Dendritic cell treated with granulocyte-macrophage colony-stimulating factor and Interleukin-4, amounts not matched to agents 40 ng/mL and 50 ng/mL, for 4 days (primary cell): Measurements from ENCODE around the gene PTPN11.
A peak's percentile ranks its signal among the peaks of the same experiment; 100 is the strongest.
"Not testable (repeated sequence)": the region's sequence is repeated elsewhere in the genome, so short reads cannot be mapped to it uniquely, and the experiment has no call there.

Experiments
- H3K27ac Mint-ChIP-seq: one replicate; pipeline ENCODE4 v1.8.0; 2022; ENCODE audit warnings: mild to moderate bottlenecking, mixed read lengths
- H3K27me3 Mint-ChIP-seq: one replicate; pipeline ENCODE4 v1.8.0; 2022; ENCODE audit warnings: mild to moderate bottlenecking, mixed read lengths
- H3K36me3 Mint-ChIP-seq: one replicate; pipeline ENCODE4 v1.8.0; 2022; ENCODE audit warnings: low read depth, mixed read lengths
- H3K4me1 Mint-ChIP-seq: one replicate; pipeline ENCODE4 v1.8.0; 2022; ENCODE audit warnings: low read depth, mixed read lengths
- H3K4me3 Mint-ChIP-seq: one replicate; pipeline ENCODE4 v1.8.0; 2022; ENCODE audit warnings: mild to moderate bottlenecking, moderate library complexity, mixed read lengths
- H3K9me3 Mint-ChIP-seq: one replicate; pipeline ENCODE4 v1.8.0; 2022; ENCODE audit warnings: mixed read lengths
- intact Hi-C: fragments of 100-400 bp; cut with micrococcal nuclease; formaldehyde crosslinking; loops from one replicate; pipeline ENCODE4 v1.15.0; 2022

The PTPN11 gene

GRCh38 chr12:112393328-112393727, 25.4 kb upstream of the PTPN11 start:
- Mint-ChIP-seq H3K9me3 (no peaks in the 10 kb centered on the region), H3K27me3 (peaks cover 13% of the 10 kb centered on the region), H3K4me3 (no peak overlapping the region), H3K27ac (no peak overlapping the region), H3K36me3 (no peaks in the 10 kb centered on the region), H3K4me1 (no peaks in the 10 kb centered on the region)
- intact Hi-C loops: no loop called here

- Mint-ChIP-seq H3K4me1 (peaks cover 6% of the 10 kb centered on the region), H3K36me3 (peaks cover 21% of the 10 kb centered on the region), H3K27ac (no peak overlapping the region), H3K4me3 (no peak overlapping the region), H3K9me3 (no peaks in the 10 kb centered on the region), H3K27me3 (peaks cover 3% of the 10 kb centered on the region)
- intact Hi-C loops: no loop called here
Observed at GRCh38 chr12:112401054-112401453, 17.7 kb upstream of the PTPN11 start.

DNA sequence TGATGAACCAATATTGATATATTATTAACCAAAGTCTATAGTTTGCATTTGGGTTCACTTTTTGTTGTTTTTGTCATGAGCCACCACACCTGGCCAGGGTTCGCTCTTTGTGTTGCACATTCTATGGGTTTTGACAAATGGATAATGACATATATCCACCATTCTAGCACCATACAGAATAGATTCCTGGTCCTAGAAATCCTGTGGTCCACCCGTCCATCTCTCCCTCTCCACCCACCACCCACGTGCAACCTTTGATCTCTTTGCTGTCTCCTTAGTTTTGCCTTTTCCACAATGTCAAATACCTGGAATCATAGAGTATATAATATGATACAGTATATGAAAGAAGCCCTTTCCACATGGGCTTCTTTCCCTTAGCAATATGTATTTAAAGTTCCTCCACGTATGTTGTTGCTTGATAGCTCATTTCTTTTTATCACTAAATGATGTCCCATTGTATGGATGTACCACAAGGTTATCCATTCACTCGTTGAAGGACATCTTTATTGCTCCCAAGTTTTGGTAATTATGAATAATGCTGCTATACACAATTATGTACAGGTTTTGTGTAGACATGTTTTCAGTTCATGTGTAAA, 16.7 kb upstream of the PTPN11 start:
- H3K4me1 Mint-ChIP-seq: peaks cover 7% of the 10 kb centered on the region

DNA sequence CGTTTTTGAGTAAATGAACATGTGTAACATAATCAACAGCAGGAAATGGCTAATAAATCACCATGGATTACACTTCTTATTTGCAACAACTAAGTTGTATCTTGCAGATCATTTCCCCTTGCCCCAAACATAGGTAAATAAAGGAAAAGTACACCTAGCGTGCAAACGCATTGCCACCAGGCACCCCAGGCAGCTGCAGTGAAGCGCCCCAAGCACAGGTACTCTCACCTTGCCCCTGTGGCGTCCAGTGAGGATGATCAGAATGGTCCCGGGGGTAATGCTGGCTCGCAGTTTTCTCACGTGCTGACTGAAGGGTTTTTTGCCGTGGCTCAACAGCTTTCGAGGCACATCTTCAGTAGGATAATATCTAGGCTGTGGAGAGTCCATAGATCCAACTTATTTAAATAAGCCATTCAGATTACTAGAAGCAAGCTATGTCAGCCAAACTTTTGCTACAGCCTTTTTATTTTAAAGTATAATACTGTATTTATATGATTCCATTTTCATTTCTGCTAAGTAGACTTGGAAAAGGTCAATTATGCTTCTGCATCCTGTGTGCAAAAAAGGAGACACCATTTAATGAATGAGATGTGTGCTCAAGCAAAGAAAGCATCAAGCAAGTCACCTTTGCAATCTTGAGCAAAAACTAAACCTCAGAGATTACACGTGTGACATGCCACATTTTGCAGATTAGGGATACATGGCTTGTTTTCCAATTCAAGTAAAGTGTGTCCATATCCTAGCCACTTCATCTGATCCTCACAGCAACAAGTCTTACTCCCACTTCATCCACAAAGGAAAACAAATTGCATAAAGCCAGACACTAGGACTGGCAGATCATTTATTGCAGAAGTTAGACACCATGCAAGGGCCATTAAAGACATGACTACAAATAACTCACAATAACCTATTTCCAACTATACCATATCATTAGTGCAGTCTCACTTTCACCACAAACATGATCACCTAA, 11.9 kb upstream of the PTPN11 start:
- intact Hi-C loops: no loop called here

More for the DNA sequence above, 16.7 kb upstream of the PTPN11 start:
- Mint-ChIP-seq H3K27ac (no peak overlapping the region), H3K36me3 (peaks cover 30% of the 10 kb centered on the region), H3K4me3 (no peak overlapping the region), H3K9me3 (no peaks in the 10 kb centered on the region), H3K27me3 (no peaks in the 10 kb centered on the region)
- intact Hi-C loops: no loop called here

GRCh38 chr12:112407683-112408082, 11.1 kb upstream of the PTPN11 start:
- intact Hi-C loops, H3K9me3 Mint-ChIP-seq, H3K27me3 Mint-ChIP-seq, H3K27ac Mint-ChIP-seq: not testable (repeated sequence)
- H3K4me1 Mint-ChIP-seq: peaks cover 31% of the 10 kb centered on the region
- H3K36me3 Mint-ChIP-seq: peaks cover 56% of the 10 kb centered on the region
- H3K4me3 Mint-ChIP-seq: peak overlapping the region; percentile 20

More for the DNA sequence above, 11.9 kb upstream of the PTPN11 start:
- H3K4me3 Mint-ChIP-seq: no peak overlapping the region
- H3K36me3 Mint-ChIP-seq: peaks cover 56% of the 10 kb centered on the region
- peaks cover 31% of the 10 kb centered on the region for H3K4me1 Mint-ChIP-seq
- no peak overlapping the region for H3K27ac Mint-ChIP-seq
- H3K9me3 Mint-ChIP-seq: no peaks in the 10 kb centered on the region
- no peaks in the 10 kb centered on the region for H3K27me3 Mint-ChIP-seq

DNA sequence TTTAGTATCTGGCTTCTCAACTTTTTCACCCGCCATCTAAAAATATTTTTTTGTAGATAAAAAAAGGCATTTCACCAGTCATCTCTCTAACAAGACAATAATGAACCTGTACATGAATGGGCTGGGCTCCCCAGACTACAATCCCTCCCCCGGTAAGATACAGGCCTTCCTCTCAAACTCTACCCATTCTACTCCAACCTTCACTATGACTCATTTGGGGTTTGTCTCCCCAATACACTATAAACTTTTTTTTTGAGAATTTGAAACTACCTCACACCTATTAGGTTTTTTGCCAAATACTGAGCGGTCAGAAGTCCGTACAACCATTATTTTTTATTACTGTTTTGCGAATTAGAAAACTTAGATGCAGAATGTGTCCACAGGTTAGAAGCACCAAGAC, 10.1 kb upstream of the PTPN11 start:
- H3K27ac Mint-ChIP-seq: peak overlapping the region; percentile 98
- H3K4me1 Mint-ChIP-seq: peaks cover 31% of the 10 kb centered on the region
- no peaks in the 10 kb centered on the region for H3K27me3 Mint-ChIP-seq
- H3K9me3 Mint-ChIP-seq: no peaks in the 10 kb centered on the region
- peak overlapping the region; percentile 99 for H3K4me3 Mint-ChIP-seq
- intact Hi-C loops: no loop called here
- H3K36me3 Mint-ChIP-seq: peaks cover 56% of the 10 kb centered on the region

DNA sequence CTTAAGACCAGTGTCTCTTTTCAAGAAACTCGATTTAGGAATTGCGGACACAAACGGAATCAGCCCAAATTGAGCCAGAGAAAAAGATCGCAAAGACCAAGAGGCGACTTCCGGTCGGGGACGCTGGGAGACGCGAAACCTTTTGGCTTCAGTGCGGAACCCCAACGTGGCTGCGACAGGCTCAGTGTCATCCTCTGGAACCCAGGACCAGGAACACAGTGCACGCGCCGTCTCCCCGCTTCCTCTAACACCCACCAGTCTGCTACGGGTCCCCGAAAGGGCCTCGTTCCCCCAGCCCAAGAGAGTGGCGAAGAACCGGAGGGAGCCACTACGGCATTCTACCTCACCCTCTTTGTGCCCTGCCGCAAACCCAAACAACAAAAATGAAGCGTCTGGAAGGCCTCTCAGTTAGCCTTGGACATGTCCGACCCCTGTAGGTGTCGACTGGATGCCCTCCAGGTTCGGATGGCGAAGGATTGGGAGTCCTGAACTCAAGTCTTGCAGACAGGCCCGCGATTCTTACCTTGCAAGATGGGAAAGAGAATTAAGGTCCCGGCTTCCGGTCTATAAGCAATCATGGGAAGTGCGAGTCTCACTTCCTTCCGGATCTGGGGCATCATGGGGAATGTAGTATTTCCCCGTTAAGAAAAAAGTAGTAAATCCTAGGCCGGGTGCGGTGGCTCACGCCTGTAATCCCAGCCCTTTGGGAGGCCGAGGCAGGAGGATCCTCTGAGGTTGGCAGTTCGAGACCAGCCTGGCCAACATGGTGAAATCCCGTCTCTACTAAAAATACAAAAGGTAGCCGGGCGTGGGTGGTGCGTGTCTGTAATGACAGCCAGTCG, 9.5 kb upstream of the PTPN11 start, which contains the start of gene RPL6:
TSS of gene RPL6 (minus strand) at position 542 of the 842 bp plus-strand sequence. CDS start 949 bp downstream, outside the sequence.
- Mint-ChIP-seq H3K9me3 (no peaks in the 10 kb centered on the region), H3K4me1 (peaks cover 31% of the 10 kb centered on the region), H3K4me3 (peak within 1 kb of the TSS; percentile 99), H3K36me3 (peaks cover 53% of the 10 kb centered on the region), H3K27me3 (no peaks in the 10 kb centered on the region), H3K27ac (peak within 1 kb of the TSS; percentile 98)
- intact Hi-C loops: no loop called here

DNA sequence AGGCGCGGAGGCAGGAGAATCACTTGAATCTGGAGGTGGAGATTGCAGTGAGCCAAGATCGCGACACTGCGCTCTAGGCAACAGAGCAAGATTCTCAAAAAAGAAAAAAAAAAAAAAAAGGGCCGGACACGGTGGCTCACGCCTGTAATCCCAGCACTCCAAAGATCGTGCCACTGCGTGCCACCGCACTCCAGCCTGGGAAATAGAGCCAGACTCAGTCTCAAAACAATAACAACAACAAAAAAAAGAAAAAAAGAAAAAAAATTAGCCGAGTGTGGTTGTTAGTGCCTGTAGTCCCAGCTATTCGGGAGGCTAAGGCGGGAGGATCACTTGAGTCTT, 8.9 kb upstream of the PTPN11 start:
- Mint-ChIP-seq H3K27me3 (no peaks in the 10 kb centered on the region), H3K27ac (peak overlapping the region; percentile 98), H3K4me1 (peaks cover 31% of the 10 kb centered on the region), H3K9me3 (no peaks in the 10 kb centered on the region), H3K4me3 (no peak overlapping the region), H3K36me3 (peaks cover 47% of the 10 kb centered on the region)
- intact Hi-C loops: no loop called here

- intact Hi-C loops: no loop called here
- Mint-ChIP-seq H3K27ac (no peak overlapping the region), H3K36me3 (peaks cover 12% of the 10 kb centered on the region), H3K4me3 (no peak overlapping the region), H3K9me3 (no peaks in the 10 kb centered on the region), H3K4me1 (peaks cover 11% of the 10 kb centered on the region), H3K27me3 (no peaks in the 10 kb centered on the region)
Observed at GRCh38 chr12:112413855-112414625, 4.7 kb upstream of the PTPN11 start.

- H3K36me3 Mint-ChIP-seq, H3K9me3 Mint-ChIP-seq, intact Hi-C loops, H3K4me3 Mint-ChIP-seq, H3K27me3 Mint-ChIP-seq, H3K27ac Mint-ChIP-seq: not testable (repeated sequence)
- H3K4me1 Mint-ChIP-seq: peaks cover 23% of the 10 kb centered on the region
Observed at GRCh38 chr12:112415457-112415856, 3.3 kb upstream of the PTPN11 start.

DNA sequence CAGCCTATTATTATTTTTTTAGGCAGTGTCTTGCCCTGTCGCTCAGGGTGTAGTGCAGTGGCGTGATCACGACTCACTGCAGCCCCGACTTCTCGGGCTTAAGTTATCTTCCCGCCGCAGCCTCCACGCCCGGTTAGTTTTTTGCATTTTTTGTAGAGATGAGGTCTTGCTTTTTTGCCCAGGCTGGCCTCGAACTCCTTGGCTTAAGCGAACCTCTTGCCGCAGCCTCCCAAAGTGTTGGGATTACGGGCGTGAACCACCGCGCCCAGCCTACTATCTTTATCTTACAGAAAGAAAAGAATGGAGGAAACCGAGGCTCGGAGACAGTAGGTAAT, 507 bp upstream of the PTPN11 start:
- Mint-ChIP-seq H3K9me3 (no peaks in the 10 kb centered on the region), H3K27me3 (no peaks in the 10 kb centered on the region), H3K36me3 (peaks cover 6% of the 10 kb centered on the region), H3K4me3 (peak overlapping the region; percentile 85), H3K4me1 (peaks cover 31% of the 10 kb centered on the region), H3K27ac (peak overlapping the region; percentile 97)
- intact Hi-C loops: no loop called here

DNA sequence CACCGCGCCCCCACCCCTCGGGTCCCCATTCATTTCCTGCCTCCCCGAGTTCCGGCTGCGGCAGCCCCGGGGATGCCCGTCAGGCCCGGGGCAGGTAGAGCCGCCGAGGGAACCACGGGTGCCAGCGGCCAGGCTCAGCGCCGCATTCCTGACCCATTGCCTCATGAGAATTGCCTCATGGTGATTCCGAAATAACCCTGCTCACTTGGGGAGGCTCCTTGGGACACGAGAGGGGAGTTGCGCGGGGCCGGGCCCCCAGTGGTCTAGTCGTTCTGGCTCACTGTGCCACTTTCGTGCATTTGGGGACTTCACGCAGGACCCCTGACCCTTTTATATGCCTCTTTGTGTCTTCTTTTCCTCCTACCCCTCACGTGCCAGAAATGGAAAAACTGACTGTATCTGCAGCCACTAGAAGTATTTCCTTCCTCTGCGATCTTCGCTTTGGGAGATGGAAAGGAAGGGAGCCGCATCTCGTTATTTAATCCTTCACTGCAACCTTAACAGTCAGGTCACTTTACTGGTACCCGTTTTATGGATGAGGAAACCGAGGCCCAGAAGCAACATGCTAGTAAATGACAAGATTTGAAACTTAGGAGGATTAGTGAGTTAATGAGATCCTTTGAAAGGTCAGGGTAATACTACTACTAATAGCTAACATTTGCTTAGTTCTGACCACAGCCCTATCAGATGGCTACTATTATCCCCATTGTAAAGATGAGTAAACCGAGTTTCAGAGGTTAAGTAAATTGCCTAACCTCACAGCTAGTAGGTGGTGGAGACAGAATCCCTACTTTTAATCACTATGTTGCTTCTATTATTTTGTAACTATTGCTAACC, 768 bp downstream of the PTPN11 start:
- intact Hi-C loops: no loop called here

GRCh38 chr12:112420740-112421139, 2.0 kb downstream of the PTPN11 start:
- Mint-ChIP-seq H3K27ac (no peak overlapping the region), H3K4me1 (peaks cover 43% of the 10 kb centered on the region), H3K9me3 (no peaks in the 10 kb centered on the region), H3K4me3 (no peak overlapping the region), H3K36me3 (peaks cover 6% of the 10 kb centered on the region), H3K27me3 (no peaks in the 10 kb centered on the region)
- intact Hi-C loops: no loop called here

More for the DNA sequence above, 768 bp downstream of the PTPN11 start:
- no peaks in the 10 kb centered on the region for H3K9me3 Mint-ChIP-seq
- peaks cover 6% of the 10 kb centered on the region for H3K36me3 Mint-ChIP-seq
- H3K27ac Mint-ChIP-seq: peak overlapping the region; percentile 97
- no peaks in the 10 kb centered on the region for H3K27me3 Mint-ChIP-seq
- peaks cover 38% of the 10 kb centered on the region for H3K4me1 Mint-ChIP-seq
- peak overlapping the region; percentile 85 for H3K4me3 Mint-ChIP-seq
